GM18499 (cell line): Measurements from ENCODE around the gene SLCO4A1.

Experiments used
- ATAC-seq: cut with Tn5 transposase; IDR thresholded peaks from one replicate; pipeline ENCODE4 v1.9.1; 2021; ENCODE audit warnings: moderate number of reproducible peaks; ENCODE audit not compliant: insufficient read depth, unreplicated experiment

The SLCO4A1 gene

DNA sequence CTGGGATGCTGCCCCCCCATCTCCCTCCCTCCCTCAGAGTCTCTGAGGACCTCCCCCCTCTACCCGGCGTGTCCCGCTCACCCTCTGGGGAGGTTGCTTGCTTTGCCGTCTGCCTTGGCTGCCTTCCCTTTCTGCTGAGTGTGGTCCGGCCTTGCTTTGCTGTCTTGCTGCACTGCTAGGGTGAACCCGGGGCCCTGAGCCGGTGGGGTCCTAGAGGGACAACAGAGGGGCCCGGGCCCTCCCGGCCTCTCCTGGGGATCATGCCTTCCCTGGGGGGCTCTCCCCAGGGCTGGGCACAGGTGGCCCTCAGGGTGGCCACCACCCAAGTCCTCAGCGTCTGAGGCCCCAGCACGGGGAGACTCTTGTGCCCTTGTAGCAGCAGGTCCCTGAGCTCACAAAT lies 19.3 kb downstream of the SLCO4A1 start:
- ATAC-seq: no peak

- no peak for ATAC-seq
Observed at GRCh38 chr20:62662422-62662821, 20.1 kb downstream of the SLCO4A1 start.

DNA sequence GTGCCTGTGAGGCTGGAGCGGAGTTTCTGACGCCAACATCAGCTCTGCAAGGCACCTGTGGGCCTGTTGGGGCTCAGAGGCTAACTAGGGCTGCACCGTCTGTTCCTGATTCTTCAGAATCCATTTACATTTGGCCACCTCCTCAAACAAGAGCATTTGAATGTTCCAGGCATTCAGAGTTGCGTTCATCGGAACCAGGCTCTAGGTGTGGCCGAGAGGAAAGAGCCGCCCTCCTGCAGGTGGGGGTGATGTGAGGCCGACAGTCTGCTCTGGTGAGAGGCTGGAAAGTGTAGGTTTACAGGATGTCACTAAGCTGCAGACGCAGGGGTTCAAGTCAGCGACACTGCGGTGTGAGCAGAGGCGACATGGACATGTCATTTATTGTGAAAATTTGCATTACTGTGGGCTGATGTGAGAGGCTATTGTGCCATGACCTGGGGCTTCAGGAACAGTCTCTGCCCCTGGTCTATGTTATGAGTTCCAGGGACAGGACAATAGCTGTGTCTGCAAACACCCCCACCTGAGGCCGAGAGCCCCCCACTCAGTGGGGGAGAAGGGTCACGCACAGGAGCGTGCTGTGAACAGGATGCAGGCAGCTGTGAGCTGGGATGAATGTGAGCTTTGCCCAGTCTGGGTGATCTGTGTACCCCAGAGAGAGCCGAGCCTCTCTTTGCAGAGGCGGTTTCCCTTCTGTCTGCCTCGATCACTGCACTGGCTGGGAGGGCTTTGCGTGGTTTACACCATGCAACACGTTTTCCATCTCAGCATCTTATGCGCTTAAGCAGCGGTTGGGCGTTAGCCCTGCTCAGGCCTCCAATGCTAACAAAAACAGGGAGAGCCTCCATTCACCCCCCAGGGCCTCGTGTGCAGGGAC lies 21.1 kb downstream of the SLCO4A1 start:
- ATAC-seq: no peak

DNA sequence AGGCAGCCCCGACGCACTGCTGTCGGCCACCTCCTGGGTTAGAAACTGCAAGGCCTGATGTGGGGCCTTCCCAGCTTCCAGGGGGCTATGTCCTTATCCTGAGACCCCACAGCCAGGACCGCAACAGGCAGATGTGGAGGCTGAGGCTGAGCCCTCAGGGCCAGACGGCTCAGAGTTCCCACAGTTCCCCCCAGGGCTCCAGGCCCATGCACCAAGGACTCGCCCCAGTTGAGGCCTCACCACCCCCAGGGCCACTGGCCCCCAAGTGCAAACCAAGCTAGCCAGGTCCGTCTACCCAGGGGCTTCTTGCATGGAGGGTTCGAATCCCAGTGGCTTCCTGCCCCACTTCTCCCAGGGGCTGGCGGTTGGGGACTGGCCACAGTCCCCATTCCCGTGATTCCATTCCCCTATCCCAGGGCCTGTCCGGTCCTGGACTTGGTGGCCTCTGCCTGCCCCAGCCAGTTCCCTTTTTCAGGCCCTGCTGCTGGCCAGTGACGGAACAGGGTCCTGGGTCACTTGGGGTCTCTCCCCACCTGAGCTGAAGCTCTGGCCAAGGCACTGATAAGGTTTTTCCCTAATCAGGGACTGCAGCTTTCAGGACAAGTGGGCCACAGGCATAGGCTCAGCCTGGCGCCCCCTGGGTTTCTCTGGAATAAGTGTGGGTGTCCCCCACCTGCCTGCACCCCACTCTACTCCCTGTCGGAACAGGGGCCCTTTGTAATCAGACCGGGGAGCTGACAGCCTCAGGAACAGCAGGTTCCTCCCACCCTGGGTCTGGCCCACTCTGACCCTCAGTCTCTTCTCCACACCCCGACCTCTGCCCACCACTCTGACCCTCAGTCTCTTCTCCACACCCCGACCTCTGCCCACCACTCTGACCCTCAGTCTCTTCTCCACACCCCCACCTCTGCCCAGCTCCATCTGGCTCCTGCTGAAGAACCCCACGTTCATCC lies 22.0 kb downstream of the SLCO4A1 start:
- no peak for ATAC-seq

- no peak for ATAC-seq
Observed at GRCh38 chr20:62665153-62665754, 23.0 kb downstream of the SLCO4A1 start.

- ATAC-seq: no peak
Observed at GRCh38 chr20:62665826-62666735, 23.8 kb downstream of the SLCO4A1 start.

DNA sequence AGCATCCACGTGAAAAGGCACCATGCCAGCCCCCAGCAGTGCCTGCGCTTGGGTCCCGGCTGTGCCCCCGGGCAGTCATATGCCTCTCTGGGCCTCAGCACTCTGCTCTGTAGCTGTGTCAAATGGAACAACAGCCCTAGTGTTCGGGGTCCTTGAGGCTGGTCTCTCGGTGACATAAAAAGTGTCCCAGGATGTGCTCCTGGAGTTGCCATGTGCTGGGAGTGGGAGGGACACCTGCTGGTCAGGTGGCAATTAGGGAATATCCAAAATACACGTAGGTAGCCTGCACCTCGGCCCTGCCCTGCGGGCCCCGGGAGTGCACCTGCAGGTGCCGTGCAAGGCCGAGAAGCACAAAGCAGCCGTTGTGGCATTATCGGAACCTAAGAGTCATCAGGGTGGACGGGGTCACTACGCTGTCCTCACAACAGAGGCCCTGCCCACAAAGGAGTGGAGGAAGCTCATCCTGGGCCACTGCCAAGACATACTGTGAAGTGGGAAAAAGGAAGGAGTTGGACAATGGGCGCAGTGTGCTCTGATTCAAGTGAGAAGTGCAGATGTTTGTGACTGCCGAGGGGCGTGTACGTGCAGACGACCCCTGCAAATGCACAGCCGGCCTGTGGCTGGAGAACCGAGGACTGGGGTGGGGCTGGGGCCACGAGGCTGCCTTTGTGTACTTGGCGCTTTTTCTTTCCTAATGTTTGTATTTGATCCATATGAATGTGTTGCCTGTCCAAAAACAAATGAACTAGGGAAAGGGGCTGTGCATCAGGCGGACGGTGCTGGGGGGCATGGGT lies 24.6 kb downstream of the SLCO4A1 start:
- ATAC-seq: no peak

DNA sequence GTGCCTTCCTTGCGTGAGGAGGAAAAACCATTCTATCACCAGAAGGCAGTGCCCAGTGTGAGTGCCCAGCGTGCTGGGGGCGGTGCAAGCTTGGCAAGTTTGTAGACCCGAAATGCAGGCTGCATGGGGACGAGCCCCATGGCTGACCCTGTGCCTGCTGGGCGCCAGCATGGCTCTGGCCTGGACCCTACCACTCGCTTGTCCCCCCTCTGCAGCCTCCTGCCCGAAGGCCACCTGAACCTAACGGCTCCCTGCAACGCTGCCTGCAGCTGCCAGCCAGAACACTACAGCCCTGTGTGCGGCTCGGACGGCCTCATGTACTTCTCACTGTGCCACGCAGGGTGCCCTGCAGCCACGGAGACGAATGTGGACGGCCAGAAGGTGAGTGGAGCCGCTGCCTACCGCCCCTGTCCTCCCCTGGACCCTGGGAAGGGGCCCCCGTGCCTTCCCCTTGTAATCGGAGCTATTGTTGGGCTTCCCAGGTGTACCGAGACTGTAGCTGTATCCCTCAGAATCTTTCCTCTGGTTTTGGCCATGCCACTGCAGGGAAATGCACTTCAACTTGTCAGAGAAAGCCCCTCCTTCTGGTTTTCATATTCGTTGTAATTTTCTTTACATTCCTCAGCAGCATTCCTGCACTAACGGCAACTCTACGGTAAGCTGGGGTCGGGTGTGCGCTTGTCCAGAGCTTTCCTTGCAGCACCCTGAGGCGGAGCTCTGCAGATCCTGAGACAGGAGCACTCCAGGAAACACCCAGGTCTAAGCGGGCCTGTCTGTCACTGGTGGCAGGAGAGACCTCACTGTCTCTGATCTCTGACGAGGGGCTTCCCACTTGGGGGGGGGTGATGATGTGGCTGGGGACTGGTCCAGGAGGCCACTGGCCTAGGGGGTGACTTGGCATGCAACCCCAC lies 25.5 kb downstream of the SLCO4A1 start:
- ATAC-seq: no peak

DNA sequence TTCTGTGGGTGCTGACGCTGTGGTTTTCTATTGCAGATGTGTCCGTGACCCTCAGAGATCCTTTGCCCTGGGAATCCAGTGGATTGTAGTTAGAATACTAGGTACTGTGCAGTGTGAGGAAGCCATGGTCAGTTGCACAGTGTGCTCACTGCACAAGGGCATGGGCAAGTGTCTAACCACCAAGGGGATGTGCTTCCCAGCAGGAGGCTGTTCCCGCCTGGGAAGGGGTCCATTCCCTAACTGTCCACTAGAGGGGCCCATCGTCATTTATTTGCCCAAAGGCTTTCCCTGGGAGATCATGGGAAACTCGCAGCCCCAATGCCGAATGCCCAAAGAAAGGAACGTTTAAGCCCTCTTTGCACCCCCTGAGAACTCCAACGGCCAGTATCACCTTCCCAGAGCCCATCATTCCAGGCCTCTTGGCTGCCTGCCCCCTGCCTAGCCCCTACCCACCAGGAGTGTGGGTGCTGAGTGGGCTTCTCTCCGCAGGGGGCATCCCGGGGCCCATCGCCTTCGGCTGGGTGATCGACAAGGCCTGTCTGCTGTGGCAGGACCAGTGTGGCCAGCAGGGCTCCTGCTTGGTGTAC lies 26.2 kb downstream of the SLCO4A1 start:
- ATAC-seq: no peak

- no peak for ATAC-seq
Observed at GRCh38 chr20:62669249-62669648, 26.9 kb downstream of the SLCO4A1 start.

- no peak for ATAC-seq
Observed at GRCh38 chr20:62670156-62670555, 27.9 kb downstream of the SLCO4A1 start.

DNA sequence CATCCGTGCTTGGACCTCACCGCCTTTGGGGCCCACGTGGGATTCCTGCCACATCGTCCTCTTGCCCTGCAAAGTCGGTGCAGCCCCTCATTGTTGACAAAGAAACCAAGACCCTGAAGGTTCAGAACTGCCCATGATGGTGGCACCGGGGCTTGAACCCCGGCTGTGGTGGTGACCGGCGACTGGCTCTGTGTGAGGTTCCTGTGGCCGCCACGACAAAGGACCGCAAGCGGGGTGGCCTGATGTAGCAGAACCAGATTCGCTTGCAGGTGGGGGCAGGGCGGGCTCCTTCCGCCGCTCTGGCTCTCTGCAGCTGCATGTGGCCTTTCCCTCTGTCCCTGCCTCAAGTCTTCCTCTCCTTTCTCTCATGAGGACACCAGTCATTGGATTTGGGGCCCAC lies 28.7 kb downstream of the SLCO4A1 start:
- ATAC-seq: no peak

- ATAC-seq: no peak
Observed at GRCh38 chr20:62671765-62672164, 29.5 kb downstream of the SLCO4A1 start.

DNA sequence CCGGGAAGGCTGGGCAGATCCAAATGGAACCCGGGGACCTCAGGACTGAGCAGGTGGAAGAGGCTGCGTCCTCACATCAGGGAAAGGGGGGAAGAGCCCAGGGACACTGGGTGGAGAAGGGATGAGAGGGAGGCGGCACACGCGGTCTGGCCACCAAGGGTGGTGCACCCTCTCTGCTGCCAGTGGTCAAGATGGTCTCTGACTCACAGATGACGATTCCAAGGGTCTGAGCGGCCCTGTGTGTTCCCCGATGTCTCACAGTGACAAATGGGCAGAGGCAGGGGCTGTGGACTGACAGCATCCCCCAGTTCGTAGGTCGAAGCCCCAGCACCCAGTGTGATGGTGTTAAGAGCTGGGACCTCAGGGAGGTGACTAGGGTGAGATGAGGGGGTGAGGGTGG lies 32.1 kb downstream of the SLCO4A1 start:
- no peak for ATAC-seq

DNA sequence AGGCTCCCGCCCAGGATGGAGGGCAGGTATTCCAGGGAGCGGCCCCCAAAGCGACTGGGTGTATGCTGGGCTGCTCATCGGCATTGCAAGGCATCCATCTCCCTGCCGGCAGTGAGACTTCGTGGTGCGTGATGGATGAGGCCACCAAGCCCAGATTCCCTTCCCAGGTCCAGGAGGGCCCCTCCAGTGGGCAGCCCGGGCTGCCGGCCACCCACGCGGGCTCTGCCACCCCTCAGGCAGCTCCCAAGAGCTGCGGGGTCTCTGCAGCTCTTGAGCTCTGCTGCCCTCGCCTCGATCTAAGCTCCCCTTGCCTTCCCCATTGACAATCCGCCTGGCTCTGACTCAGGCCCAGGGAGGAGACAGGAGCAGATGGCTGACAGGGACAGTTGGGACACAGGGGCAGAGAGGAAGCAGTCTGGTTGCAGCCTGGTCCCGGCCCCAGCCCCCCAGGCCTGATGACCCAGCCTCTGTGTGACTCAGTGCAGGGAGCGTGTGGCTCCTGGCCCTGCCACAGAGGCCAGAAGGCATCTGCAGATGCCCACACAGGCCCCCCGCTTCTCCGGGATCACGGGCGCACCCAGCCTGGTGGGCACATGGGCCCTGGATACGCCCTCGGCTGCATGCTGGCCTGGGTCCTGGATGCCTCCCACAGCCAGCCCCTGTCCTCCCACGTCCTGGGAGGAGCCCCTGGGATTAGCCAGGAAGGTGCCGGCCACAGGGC lies 33.0 kb downstream of the SLCO4A1 start:
- ATAC-seq: no peak

GRCh38 chr20:62675877-62676260 lies 33.6 kb downstream of the SLCO4A1 start:
- no peak for ATAC-seq

DNA sequence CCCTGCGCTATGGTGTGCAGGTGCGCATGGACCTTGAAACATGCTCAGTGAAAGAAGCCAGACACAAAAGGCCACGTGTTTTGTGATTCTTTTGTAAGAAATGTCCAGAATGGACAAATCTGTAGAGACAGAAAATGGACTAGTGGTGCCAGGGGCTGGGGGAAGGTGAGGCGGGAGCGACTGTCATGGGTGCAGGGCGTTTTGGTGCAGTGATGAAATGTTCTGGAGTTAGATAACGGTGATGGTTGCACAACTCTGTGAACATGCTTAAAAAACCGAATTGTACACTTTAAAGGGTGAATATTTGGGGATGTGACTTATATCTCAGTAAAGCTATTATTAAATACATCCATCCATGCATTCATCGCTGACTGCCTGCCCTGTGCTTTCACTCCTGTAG lies 34.7 kb downstream of the SLCO4A1 start:
- ATAC-seq: no peak
